ENCODE measurements around the gene EHBP1.

EHBP1 gene

DNA sequence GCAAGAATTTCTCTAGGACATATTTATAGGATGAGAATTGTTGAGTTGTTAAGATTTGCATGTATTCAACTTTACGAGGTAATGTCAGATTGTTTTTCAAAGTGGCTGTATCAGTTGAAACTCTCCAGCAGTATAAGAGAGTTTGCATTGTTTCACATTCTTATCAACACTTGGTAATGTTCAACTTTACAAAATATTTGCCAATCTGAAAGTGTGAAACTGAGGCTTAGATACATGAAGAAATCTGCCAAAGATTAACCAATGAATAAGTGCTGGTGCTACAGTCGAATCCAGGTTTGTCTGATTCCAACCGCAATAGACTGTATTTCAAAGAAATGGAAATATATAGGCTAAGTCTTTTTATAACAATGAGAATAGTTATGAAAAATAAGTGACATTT lies 117.0 kb downstream of the EHBP1 start:
- no peak for DNase-seq (ENCODE audit: low read depth in 2 of 2)

DNA sequence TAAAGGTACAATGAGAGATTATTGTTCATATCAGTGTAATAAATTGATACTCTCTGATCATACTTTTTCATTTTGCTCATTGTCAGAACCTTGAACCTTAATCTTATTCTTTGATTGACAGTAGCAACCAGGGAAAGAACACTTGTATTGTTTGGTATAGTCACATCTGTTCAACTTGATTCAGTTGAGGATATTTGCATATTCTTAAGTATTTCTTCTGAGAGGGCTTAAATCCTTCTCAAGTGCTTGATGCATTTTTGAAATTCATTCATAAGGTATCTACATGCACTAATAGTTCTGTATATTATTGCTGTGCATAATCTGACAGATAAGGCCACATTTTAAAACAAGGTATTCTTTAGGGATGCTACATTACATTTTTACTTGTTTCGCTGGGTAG lies 118.9 kb downstream of the EHBP1 start:
- DNase-seq (ENCODE audit: low read depth in 2 of 2): no peak

DNA sequence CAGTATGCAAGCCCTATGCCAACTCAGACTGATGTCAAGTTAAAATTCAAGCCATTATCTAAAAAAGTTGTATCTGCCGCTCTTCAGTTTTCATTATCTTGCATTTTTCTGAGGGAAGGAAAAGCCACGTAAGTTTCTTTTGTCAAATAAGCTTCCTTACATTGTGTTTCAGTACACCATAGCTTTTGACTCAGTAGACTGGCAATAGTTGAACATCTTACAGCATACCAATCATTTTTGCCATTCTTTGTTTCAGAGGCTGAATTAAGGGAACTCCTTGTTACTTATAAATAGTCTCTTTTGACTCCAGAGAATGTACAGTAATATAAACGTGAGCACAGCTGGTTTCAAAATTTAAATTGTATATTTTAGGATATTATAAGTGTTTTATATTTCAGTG lies 120.6 kb downstream of the EHBP1 start:
- no peak for DNase-seq (ENCODE audit: low read depth in 2 of 2)

DNA sequence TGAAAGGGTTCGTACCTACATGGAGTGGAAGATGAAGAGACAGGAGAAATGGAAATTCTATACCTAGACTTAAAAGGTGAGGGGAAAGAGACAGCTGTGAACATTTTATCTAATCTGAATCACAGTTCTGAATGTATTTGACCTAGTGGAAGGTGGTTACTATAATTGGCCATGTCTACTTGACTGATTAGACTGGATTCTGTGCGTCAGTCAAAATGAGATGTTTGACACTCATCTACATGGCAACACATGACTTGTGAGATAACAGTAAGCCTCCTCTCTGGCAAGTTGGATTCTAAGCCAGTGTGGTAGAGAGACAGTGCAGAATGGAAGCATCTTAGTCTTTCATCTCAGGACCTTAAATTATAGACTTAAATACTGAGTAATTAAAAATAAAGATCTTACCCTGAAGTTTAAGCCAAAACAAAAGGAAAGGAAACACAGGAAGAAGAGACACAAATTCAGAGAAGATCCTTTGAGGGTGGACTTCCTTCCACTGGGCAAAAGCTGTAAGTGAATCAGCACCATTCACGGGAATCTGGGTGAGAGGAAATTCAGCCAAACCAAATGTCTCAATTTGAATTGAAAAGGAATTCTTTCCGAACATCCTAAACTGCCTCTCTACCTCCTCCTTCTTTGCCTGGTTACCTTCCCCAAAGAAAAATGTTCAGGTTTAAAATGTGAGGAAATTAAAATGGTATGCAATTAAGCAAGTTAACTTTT lies 121.6 kb downstream of the EHBP1 start:
- no peak for DNase-seq (ENCODE audit: low read depth in 2 of 2)

DNA sequence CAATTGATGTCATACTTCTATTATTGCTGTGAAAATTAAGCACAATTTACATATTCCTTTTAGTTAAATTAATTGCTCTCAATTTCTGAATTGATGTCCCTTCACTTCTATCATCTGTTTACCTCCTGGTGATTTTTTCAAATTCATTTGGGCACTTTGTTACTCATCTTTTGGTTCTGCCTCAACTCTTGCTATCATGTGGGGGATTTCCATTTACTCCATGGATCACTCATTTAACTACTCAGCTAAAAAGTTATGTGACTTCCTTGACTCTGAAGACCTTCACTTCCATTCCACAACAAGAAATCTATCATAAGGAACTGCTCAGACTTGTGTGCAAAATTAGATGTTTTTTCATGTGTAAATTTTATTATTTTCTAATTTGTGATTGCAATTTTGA lies 126.2 kb downstream of the EHBP1 start:
- DNase-seq (ENCODE audit: low read depth in 2 of 2): no peak

DNA sequence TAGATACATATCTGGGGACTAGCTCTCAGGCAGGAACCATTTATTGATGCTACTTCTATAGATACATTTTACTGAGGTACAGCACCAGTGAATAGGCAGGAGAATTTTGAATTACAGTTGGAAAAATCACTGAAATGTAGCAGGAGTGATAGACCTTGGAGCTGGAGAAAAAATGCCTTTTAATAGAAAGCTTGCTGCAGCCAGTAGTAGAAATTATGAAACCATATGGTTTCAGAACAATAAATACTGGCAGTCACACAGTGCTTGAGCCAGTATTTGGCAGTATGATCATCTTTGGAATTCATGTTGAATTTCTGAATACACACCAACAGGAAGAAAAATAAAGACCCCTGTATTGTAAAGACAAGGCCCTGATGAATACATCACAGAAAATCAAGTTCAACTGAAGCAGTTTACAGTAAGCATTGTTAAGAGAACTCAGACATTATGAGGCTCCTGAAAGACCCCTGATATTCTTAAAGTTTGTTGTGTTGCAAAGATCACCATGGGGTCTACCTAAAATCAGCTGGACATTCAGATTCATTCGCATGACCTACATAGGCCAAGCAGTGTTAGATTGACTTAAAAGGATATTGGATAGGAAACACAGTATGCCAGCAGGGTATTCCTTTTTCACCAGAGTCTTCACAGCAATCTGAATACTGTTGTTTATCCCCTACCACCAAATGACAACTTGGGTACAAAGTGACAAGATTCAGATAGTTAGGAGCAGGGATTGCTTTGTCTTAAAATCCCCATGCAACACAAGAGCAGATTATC lies 139.0 kb downstream of the EHBP1 start:
- no peak for DNase-seq (ENCODE audit: low read depth in 2 of 2)

DNA sequence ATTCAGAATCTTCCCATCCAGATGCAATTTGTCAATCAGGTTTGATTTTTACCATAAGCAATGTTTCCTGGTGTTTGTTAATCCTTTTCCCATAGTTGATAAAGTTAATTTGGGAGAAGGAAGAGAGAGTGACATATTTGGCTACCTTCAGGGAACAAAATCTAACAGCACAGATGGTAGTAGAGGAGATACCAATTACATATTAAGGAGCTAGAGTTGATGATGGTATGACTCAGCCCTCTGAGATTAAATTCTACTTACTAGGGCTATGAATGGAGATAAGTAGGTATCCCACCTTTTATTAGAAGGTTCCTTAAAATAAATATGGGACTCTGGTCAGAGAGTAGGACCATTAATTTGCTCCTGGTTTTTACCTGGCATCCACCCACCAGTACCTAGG lies 139.7 kb downstream of the EHBP1 start:
- no peak for DNase-seq (ENCODE audit: low read depth in 2 of 2)

DNA sequence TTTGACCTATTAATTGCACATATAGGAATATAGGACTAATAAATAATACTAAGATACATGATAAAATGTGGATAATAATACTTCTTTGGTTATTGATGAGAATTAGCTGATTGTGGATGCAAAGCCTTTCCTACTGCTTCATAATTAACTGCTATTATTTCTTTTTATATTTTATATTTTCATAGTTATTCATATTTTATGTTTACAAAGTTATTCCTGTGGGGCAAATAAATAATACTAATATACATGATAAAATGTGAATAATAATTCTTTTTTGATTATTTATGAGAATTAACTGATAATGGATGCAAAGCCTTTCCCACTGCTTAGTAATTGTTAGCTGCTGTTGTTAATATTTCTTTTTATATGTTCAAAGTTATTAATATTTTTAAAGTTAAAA lies 146.7 kb downstream of the EHBP1 start:
- no peak for DNase-seq (ENCODE audit: low read depth in 2 of 2)

DNA sequence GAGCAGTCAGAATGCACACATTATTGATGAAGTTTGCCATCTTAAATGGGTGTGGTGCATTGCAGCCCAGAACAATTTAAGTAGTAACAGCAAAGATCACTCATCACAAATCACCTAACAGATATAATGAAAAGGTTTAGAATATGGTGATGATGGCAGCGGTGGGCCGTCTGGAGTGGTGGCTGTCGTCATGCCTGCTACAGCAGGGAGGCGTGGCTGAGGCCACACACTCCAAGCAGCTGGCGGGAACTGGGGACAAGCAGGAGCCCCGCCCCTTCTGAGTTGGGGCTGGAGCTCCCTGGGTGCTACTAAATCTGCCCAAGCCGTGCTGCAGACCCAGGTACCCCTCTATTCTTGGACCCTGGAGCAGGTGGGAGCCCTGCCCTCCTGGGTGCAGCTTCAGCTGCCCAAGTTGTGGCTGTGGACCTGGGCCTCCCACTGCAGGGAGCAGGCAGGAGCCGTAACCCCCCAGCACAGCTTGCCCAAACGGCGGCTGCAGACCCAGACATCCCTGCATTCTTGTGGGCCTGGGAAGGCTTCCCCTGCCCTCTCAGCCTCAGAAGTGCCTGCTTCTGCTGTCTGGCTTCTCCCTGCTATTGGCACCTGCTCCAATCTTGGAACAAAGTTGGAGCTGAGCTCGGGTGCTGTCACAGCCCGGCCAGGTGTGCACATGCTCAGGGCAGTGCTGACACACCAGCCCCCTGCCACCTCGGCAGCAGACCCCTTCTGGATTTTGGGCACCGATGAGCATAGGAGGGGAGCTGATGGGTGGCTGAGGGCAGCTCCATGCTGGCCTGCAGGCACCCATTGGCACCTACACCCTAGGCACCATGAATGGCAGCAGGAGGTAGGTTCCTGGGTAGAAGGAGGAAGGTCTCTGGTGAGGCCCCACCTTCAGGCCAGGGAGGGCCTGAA lies 149.3 kb downstream of the EHBP1 start:
- no peak for DNase-seq (ENCODE audit: low read depth in 2 of 2)

DNA sequence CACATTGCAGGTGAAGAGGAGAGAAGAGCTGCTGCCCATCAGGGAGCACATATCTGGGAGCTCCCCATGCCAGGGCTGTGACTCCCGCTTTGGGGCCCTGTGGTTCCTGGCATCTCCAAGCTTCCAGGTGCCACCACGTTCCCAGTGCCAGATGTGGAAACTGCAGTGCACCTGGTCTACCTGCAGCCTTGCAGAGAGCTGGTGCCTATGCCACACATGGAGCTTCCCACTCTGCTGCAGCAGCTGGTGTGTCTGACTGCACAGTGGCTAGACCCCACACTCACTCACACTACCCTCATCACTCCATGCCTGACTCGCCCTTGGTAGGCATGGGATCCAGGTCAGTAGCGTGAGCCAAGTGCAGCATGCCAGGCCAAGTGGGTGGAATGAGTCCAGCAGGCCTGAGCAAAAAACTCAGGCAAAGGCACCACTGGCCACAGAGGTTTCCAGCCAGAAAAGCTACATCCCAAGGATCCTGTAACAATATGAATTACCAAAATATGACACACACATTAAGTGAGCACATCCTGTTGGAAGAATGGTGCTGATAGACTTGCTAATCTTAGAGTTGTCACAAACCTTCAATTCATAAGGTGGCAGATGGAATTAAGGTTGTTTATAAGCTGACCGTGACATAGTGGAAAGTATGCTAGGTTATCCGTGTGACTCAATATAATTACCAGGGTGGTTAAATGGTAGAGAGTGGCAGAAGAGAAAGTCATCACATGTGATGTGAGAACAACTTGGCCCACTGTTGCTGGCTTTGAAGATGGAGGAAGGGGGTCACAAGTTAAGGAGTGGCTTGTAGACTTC lies 150.9 kb downstream of the EHBP1 start:
- no peak for DNase-seq (ENCODE audit: low read depth in 2 of 2)

DNA sequence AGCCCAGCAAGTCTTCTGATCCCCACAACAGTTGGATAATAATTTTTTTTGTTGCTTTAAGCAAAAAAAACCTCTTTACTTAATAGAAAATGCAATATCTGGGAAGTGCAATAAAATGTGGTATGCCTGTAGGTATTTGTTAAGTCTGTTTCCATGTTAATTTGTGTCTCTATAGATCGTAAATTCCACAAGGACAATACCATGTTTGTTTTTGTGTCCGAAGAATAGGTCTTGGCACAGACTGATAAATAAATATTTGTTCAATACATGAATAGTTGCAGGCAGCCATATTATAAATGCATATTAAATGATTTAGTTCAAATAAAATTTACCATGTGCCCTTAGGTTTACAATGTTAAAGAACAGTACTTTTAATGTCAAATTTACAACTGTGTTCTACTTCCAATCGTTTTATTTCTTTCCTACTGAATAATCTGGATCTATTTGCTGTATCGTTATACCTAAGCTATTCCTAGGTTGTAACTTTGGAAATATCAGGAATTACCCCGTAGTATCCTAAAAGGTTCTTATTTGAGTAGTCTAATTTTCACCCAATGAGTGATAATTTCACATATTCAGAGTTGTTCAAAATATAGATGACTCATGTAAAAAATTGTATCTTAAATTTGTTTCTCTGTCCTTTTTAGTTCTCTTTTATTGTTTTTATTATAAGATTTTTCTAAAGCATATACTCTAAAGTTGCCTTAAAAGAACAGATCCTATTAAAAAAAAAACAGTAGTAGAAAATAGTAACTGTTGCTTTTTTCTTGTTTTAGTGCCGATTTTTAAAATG lies 151.8 kb downstream of the EHBP1 start:
- DNase-seq (ENCODE audit: low read depth in 2 of 2): no peak

DNA sequence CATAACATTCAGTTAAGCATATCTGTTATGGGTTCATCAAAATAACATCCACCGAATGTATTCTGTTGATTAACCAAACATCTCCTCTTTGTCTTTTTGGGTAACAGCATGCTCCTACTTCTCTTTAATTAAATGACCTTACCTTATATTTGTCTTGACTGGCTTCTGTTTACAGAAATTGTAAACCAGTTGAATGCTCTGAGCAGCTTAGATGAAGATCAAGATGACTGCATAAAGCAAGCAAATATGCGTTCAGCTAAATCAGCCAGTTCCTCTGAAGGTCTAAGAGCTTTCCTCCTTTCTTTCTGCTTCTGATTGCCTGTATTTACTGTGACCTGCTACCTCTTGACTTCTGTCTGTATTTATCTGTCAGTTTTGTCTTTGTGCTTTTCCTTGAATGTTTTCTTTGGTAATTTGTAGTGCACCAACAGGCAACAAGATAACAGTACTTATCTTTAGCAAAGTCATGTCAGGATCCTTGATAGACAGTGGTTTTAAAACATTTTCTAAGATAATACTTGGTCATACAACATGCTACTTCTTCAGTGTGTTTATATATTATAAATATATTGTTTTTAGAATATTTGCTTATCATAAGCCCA lies 152.8 kb downstream of the EHBP1 start:
- DNase-seq (ENCODE audit: low read depth in 2 of 2): no peak

DNA sequence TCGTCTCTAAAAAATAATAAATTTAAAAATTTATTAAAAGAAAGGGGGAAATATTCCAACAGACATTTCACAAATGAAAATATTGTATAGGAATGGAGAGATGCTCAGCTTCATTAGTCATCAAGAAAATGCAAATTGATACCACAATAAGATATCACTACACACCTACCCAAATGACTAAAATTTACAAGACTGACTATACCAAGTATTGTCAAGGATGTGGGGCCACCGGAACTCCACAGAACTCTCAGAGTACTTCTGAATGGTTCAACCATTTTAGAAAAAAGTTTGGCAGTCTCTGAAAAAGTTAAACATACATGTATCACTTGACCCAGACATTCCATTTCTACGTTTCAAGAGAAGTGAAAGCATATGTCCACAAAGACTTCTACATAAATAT lies 163.4 kb downstream of the EHBP1 start:
- no peak for DNase-seq (ENCODE audit: low read depth in 2 of 2)

DNA sequence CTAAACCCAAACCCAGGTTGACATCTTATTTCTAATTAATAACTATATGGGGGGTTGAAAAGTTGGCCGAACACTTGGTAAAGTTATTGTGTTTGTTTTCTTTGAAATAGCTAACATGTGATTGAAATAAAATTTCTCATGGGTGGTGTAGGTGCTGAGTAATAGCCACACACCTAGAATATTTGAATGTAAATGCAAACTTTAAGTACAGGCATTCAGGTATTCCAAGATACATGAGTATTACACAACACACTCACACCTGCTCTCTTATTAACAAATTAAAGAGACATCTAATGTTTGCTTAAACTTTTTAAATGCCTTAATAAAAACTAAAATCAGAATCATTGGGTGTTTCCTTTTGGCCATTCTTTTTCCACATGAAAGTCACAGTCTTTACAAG lies 165.5 kb downstream of the EHBP1 start:
- no peak for DNase-seq (ENCODE audit: low read depth in 2 of 2)

DNA sequence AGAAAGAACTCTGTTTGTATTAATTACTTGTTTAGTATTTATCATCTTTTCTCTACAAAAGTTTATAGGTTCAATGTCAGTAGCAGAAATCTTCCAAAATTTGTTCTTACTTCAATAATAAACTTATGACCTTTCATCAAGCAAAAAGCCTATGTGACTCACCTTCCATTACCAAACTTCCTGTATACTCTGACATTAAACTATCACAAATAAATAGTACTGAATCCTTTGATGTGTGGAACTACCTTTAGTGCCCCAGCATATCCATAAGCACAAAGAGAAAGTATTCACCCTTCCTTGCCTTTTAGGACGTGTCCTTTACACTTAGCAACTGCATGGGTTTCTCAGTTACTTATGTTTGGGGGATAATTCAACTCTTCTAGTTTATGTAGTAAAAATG lies 166.0 kb downstream of the EHBP1 start:
- no peak for DNase-seq (ENCODE audit: low read depth in 2 of 2)

DNA sequence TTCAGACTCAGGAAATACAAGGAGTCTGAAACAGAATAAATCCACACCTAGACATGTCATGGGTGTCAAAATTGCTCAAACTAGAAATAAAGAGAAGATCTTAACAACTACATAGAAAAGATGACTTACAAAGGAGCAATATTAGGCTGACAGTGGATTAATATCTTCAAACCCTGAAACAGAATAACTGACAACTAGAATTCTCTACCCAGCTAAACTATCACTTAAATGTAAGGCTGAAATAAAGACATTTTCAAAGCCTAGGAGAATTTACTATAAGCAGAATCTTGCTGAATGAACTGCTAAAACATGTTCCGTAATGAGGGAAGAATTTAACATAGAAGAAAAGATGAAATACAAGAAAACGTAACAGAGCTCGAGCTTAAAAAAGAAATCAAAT lies 168.1 kb downstream of the EHBP1 start:
- DNase-seq (ENCODE audit: low read depth in 2 of 2): no peak

DNA sequence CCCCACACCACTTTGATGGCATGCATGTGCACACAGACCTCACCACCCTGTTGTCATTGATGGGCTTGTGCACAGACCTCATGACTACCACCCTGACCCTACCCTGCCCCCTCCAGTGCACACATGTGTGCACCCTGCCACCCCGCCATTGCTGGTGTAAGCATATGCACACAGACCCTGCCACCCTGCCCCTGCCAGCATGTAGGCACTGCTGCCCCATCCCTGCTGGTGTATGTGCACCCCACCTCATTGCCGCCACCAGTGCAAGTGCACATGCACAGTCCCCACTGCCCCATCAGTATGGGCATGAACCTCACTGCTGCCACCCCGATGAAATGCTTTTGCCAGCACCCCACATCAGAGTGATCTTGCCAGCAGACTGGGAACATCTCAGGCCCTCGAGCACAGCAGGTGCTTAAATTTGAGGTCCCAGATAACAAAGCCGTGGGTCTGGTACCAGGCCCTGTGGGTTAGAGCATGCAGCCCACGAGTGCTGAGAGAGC lies 169.4 kb downstream of the EHBP1 start:
- no peak for DNase-seq (ENCODE audit: low read depth in 2 of 2)

DNA sequence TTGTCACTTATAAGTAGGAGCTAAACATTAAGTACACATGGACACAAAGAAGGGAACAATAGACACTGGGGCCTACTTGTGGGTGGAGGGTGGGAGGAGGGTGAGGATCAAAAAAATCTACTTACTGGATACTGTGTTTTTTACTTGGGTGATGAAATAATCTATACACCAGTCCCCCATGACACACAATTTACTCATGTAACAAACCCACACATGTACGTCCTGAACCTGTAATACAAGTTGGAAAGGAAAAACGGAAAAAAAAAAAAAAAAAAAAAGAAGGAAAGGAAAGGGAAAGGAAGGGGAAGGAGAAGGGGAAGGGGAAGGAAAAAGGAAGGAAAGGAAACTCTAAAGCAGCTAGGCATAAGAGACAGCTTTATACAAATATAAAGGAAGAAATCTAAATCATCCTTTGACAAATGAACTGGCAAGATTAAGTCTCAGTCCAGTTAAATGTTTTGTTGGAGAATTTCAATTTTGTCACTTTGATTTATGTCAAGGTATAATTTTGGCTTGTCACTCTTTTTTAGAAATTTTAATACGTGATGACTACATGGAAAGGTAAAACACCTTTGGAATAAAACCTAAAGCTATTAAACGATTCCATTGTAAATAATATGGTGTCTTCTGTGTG lies 175.8 kb downstream of the EHBP1 start:
- DNase-seq (ENCODE audit: low read depth in 2 of 2): no peak

DNA sequence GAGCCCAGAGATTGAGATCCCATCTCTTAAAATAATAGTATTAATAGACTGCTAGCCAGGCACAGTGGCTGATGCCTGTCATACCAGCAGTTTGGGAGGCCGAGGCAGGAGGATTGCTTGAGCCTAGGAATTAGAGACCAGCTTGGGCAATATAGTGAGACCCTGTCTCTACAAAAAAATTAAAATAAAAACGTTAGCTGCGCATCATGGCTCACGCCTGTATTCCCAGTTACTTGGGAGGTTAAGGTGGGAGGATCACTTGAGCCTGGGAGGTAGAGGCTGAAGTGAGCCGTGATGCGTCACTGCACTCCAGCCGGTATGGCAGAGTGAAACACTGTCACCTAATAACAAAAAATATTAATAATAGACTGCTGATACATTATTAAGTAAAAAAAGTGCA lies 178.1 kb downstream of the EHBP1 start:
- no peak for DNase-seq (ENCODE audit: low read depth in 2 of 2)

DNA sequence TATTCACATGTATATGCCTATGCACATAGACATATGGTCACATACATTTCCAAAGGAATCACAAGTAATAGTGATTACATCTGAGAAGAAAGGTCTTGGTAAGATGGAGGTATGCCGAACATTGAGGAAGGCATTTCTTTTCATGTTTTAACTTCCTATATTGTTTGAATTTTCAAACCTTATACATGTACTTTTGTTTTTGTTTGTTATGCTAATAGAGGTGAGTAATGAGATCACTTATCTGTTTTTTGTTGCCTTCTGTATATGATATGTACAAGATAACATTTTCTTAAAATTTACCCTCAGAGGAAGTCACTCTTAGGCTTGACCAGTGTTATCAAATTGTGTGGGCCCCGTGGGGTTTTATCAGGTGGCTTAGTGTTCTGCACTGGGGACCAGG lies 178.6 kb downstream of the EHBP1 start:
- DNase-seq (ENCODE audit: low read depth in 2 of 2): no peak

Data from stimulated activated CD4-positive, alpha-beta T cell treated with anti-CD3 and anti-CD28 coated beads, Interleukin-12 subunit alpha, Interleukin-12 subunit beta, amount 100 ng/mL, for 24 hours (primary cell).